K562 (cell line): ENCODE results near the gene ACSF2. TPM values are rescaled to one million over a fixed set of nuclear protein-coding genes. Genes with fewer than 3 reads are reported as not detected.

Source experiments
- ARHGAP35 ChIP-seq: fragments of 450-650 bp; IDR thresholded peaks from 2 replicates; pipeline ENCODE4 v1.6.1; 2018; ENCODE audit not compliant: partially characterized antibody
- DDX20 ChIP-seq: fragments of 450-650 bp; IDR thresholded peaks from 2 replicates; pipeline ENCODE4 v1.6.1; 2016; ENCODE audit warnings: missing genetic modification characterization, low read depth, mild to moderate bottlenecking, missing compliant biosample characterization, moderate library complexity
- FIP1L1 ChIP-seq: fragments of 200-400 bp; formaldehyde crosslinking; IDR thresholded peaks from 2 replicates; pipeline ENCODE4 v1.6.1; 2018; ENCODE audit warnings: mild to moderate bottlenecking, low read depth, low read length; ENCODE audit not compliant: poor library complexity, severe bottlenecking
- GABPB2 ChIP-seq: fragments of 250-450 bp; sonication (Bioruptor Pico); conservative IDR thresholded peaks from 2 replicates; pipeline ENCODE4 v1.5.1; 2021; ENCODE audit warnings: mild to moderate bottlenecking
- GTF2A2 ChIP-seq: IDR thresholded peaks from 2 replicates; pipeline ENCODE4 v1.6.1; 2016; ENCODE audit warnings: mild to moderate bottlenecking, missing genetic modification characterization, missing compliant biosample characterization
- JUND ChIP-seq, 2 experiments: IDR thresholded peaks; 2 replicates in 1 of 2; 3 replicates in 1 of 2; pipeline ENCODE4 v1.6.1; 2011; ENCODE audit warnings: borderline replicate concordance in 2 of 2, low read depth in 2 of 2, low read length in 2 of 2, improper control_type of control experiment in 1 of 2, missing biosample characterization in 1 of 2, missing genetic modification characterization in 1 of 2, missing genetic modification reagents in 1 of 2
- KDM1A ChIP-seq, 2 experiments: fragments of 450-650 bp; IDR thresholded peaks; 2 replicates each; pipeline ENCODE4 v1.6.1; 2016; ENCODE audit warnings: mild to moderate bottlenecking in 2 of 2
- KDM4B ChIP-seq, 2 experiments: fragments of 450-650 bp in 1 of 2; sonication (generic) in 1 of 2; IDR thresholded peaks; 2 replicates each; pipeline ENCODE4 v1.6.1; 2016 to 2017; ENCODE audit warnings: borderline replicate concordance in 2 of 2, antibody characterized with exemption in 1 of 2, low read depth in 1 of 2, mild to moderate bottlenecking in 1 of 2
- MTA2 ChIP-seq: fragments of 450-650 bp; IDR thresholded peaks from 2 replicates; pipeline ENCODE4 v1.6.1; 2016; ENCODE audit warnings: low read depth
- PHF21A ChIP-seq: fragments of 450-650 bp; IDR thresholded peaks from 2 replicates; pipeline ENCODE4 v1.6.1; 2017; ENCODE audit warnings: low read depth, borderline replicate concordance
- SMARCA5 ChIP-seq: fragments of 450-650 bp; IDR thresholded peaks from 2 replicates; pipeline ENCODE4 v1.6.1; 2016
- SPI1 ChIP-seq: IDR thresholded peaks from 2 replicates; pipeline ENCODE4 v1.6.1; 2011; ENCODE audit warnings: low read depth, low read length, control low read depth, borderline replicate concordance
- SRSF9 ChIP-seq: fragments of 200-400 bp; formaldehyde crosslinking; IDR thresholded peaks from 2 replicates; pipeline ENCODE4 v1.6.1; 2017; ENCODE audit warnings: low read depth, low read length, borderline replicate concordance
- ZNF354B ChIP-seq: fragments of 250-450 bp; sonication (Bioruptor Pico); IDR thresholded peaks from 2 replicates; pipeline ENCODE4 v1.4.0; 2020
- polyA plus RNA-seq, 8 experiments: library from polyadenylated mRNA; depleted of rRNA in 4 of 8; stranded (reverse) in 5 of 8; unstranded in 3 of 8; fragments of >200 nt; fragmentation: Nextera tagmentation in 2 of 8; fragmentation: Illumina TruSeq in 1 of 8; extraction: Ambion mirVana in 2 of 8; extraction: Trizol in 1 of 8; gene quantifications; 2 replicates each; pipeline versions ENCODE4 v1.2.1 to v1.2.3, GENCODE V29; 2011 to 2014; ENCODE audit warnings: inconsistent platforms in 1 of 8, missing spikeins in 1 of 8
- total RNA-seq, 7 experiments: library from RNA; depleted of rRNA in 6 of 7; stranded (reverse); fragments of >200 nt in 6 of 7; fragmentation: Illumina TruSeq in 2 of 7; extraction: Trizol in 2 of 7; gene quantifications; 2 replicates each; pipeline versions ENCODE4 v1.2.1 to v1.2.3, GENCODE V29; 2011 to 2021; ENCODE audit warnings: low replicate concordance in 1 of 7
- TF ChIP-seq, protein P1 (sequence below), 2 experiments: fragments of 200-800 bp in 1 of 2; sonication (Bioruptor generic) in 1 of 2; sonication (generic) in 1 of 2; formaldehyde crosslinking in 1 of 2; IDR thresholded peaks in 1 of 2; conservative IDR thresholded peaks in 1 of 2; 2 replicates each; pipeline versions ENCODE4 v1.5.0 to v1.6.1; 2016 to 2020; ENCODE audit warnings: missing compliant biosample characterization in 1 of 2, missing genetic modification characterization in 1 of 2, missing genetic modification reagents in 1 of 2
- TF ChIP-seq, protein P2 (sequence below): sonication (generic); formaldehyde crosslinking; IDR thresholded peaks from 2 replicates; pipeline ENCODE4 v1.9.0; 2022; ENCODE audit warnings: mild to moderate bottlenecking, missing genetic modification reagents
- TF ChIP-seq, protein P3 (sequence below): sonication (generic); formaldehyde crosslinking; IDR thresholded peaks from 2 replicates; pipeline ENCODE4 v1.8.0; 2022; ENCODE audit warnings: mild to moderate bottlenecking, missing genetic modification reagents
- TF ChIP-seq, protein P4 (sequence below): sonication (generic); formaldehyde crosslinking; IDR thresholded peaks from 2 replicates; pipeline ENCODE4 v1.8.0; 2023; ENCODE audit warnings: mild to moderate bottlenecking, missing genetic modification reagents
- TF ChIP-seq, protein P5 (sequence below): fragments of 450-650 bp; IDR thresholded peaks from 2 replicates; pipeline ENCODE4 v1.6.1; 2016; ENCODE audit warnings: missing biosample characterization, missing genetic modification characterization

The ACSF2 gene
- total and polyA plus RNA-seq, 9 of the 15 experiments (the other 6 are each of a cell fraction or from before 2014, with no cell fraction given) = 0.89 to 6.1 (median 3.5) TPM

DNA sequence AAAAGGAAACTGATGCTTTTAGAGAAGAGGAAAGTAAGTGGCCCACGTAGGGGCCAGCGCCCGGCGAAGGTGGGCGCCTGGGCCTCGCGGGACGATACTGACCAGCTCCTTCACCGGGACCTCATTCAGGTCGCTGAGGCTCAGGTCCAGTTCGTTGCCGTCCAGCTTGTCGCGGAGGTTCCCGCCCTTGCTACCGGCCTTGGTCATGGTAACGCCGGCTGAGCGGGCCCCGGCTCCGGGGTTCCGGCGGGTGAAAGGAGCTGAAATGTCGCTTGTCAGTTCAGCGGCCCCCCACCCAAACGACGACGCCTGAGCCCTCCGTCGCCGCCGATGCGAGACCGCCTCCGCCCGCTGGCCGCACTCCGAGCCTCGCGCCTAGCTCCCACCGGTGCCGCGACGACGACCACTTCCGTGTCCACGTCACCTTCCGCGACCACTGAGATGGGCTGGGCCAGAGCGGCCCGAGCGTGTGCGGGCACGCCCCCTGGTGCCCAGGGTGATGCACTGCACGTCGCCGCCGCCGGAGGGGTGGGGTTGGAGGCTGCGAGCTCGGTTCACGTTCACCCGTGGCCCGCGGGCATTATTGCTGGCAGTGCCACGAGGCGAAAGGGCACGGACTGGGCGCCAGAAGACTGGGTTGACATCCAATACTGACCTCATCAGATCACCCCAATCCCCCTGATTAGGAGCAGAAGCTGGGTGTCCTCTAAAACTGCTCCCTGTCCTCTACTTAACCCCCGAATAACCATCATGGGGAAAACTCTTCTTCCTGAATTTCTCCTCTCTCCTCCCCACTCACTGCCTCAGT is 28.7 kb upstream of the ACSF2 start, which contains the start of gene LRRC59 (continued):
- TF ChIP-seq SRSF9 (no peak), SPI1 (peak; percentile 65; the same call in 1 of the 2 replicates), GTF2A2 (tag) (no peak), GABPB2 (CRISPR knock-in tag) (no peak), SMARCA5 (no peak; the same call in 1 of the 2 replicates), PHF21A (peak; percentile 43; the same call in 1 of the 2 replicates), MTA2 (no peak), KDM1A (IDR thresholded peaks at IDR 0.05) (0 out of 4 replicates have a peak, but pooled peaks of 1 of the 2 experiments have one; percentile 36), ARHGAP35 (no peak), JUND (IDR thresholded peaks at IDR 0.05; ENCODE audit: borderline replicate concordance, low read depth, low read length) (peak; percentile 94), JUND (tag; IDR thresholded peaks at IDR 0.05; ENCODE audit: borderline replicate concordance, low read depth, low read length) (peak; percentile 71; the same call in 1 of the 3 replicates), KDM4B (IDR thresholded peaks at IDR 0.05; ENCODE audit: borderline replicate concordance in 2 of 2, low read depth in 1 of 2) (0 out of 4 replicates have a peak, but pooled peaks of 1 of the 2 experiments have one; percentile 78), DDX20 (tag) (no peak), FIP1L1 (peak; percentile 96), ZNF354B (CRISPR knock-in tag) (no peak)
- TF ChIP-seq, protein P1, sequence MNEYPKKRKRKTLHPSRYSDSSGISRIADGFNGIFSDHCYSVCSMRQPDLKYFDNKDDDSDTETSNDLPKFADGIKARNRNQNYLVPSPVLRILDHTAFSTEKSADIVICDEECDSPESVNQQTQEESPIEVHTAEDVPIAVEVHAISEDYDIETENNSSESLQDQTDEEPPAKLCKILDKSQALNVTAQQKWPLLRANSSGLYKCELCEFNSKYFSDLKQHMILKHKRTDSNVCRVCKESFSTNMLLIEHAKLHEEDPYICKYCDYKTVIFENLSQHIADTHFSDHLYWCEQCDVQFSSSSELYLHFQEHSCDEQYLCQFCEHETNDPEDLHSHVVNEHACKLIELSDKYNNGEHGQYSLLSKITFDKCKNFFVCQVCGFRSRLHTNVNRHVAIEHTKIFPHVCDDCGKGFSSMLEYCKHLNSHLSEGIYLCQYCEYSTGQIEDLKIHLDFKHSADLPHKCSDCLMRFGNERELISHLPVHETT (CRISPR knock-in tag; conservative IDR thresholded peaks at IDR 0.05 in 1 of 2, IDR thresholded peaks at IDR 0.05 in 1 of 2) = peak in 1 of 2 experiments; percentile 70; a peak in 1 of 4 replicates
- TF ChIP-seq, protein P2, sequence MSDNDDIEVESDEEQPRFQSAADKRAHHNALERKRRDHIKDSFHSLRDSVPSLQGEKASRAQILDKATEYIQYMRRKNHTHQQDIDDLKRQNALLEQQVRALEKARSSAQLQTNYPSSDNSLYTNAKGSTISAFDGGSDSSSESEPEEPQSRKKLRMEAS (CRISPR knock-in tag) = peak; percentile 90
- TF ChIP-seq, protein P3, sequence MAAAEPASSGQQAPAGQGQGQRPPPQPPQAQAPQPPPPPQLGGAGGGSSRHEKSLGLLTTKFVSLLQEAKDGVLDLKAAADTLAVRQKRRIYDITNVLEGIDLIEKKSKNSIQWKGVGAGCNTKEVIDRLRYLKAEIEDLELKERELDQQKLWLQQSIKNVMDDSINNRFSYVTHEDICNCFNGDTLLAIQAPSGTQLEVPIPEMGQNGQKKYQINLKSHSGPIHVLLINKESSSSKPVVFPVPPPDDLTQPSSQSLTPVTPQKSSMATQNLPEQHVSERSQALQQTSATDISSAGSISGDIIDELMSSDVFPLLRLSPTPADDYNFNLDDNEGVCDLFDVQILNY (CRISPR knock-in tag) = no peak; the same call in 1 of the 2 replicates
- TF ChIP-seq, protein P4, sequence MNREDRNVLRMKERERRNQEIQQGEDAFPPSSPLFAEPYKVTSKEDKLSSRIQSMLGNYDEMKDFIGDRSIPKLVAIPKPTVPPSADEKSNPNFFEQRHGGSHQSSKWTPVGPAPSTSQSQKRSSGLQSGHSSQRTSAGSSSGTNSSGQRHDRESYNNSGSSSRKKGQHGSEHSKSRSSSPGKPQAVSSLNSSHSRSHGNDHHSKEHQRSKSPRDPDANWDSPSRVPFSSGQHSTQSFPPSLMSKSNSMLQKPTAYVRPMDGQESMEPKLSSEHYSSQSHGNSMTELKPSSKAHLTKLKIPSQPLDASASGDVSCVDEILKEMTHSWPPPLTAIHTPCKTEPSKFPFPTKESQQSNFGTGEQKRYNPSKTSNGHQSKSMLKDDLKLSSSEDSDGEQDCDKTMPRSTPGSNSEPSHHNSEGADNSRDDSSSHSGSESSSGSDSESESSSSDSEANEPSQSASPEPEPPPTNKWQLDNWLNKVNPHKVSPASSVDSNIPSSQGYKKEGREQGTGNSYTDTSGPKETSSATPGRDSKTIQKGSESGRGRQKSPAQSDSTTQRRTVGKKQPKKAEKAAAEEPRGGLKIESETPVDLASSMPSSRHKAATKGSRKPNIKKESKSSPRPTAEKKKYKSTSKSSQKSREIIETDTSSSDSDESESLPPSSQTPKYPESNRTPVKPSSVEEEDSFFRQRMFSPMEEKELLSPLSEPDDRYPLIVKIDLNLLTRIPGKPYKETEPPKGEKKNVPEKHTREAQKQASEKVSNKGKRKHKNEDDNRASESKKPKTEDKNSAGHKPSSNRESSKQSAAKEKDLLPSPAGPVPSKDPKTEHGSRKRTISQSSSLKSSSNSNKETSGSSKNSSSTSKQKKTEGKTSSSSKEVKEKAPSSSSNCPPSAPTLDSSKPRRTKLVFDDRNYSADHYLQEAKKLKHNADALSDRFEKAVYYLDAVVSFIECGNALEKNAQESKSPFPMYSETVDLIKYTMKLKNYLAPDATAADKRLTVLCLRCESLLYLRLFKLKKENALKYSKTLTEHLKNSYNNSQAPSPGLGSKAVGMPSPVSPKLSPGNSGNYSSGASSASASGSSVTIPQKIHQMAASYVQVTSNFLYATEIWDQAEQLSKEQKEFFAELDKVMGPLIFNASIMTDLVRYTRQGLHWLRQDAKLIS (CRISPR knock-in tag) = peak; percentile 97
- TF ChIP-seq, protein P5, sequence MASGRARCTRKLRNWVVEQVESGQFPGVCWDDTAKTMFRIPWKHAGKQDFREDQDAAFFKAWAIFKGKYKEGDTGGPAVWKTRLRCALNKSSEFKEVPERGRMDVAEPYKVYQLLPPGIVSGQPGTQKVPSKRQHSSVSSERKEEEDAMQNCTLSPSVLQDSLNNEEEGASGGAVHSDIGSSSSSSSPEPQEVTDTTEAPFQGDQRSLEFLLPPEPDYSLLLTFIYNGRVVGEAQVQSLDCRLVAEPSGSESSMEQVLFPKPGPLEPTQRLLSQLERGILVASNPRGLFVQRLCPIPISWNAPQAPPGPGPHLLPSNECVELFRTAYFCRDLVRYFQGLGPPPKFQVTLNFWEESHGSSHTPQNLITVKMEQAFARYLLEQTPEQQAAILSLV (tag) = no peak
